ENCODE results near the gene SPOCK1. TPM values are rescaled to one million over a fixed set of nuclear protein-coding genes. Genes with fewer than 3 reads are reported as not detected.
"Not testable (repeated sequence)": the region's sequence is repeated elsewhere in the genome, so short reads cannot be mapped to it uniquely, and the experiment has no call there.

The SPOCK1 gene
- polyA plus RNA-seq, 2 of the 4 experiments (the other 2 are of a cell fraction) = 28.9 to 40.8 TPM

- no peaks in the 10 kb centered on the region for H3K4me1 ChIP-seq
- POLR2A ChIA-PET = no interaction called here
- H3K9me3 ChIP-seq = peaks cover 7% of the 10 kb centered on the region; the same call in 1 of the 3 replicates
- CTCF ChIA-PET = no interaction called here
- no peak overlapping the region for H3K4me2 ChIP-seq
- 7% methylated on average over 2 of the region's 2 CpGs for WGBS (ENCODE audit: missing lambda C conversion rate)
- no peak overlapping the region for H3K4me3 ChIP-seq
- H3K27ac ChIP-seq = no peak overlapping the region
- TF ChIP-seq TP53 (CRISPR knock-in tag; IDR thresholded peaks at IDR 0.05) (no peak), MAFK (IDR thresholded peaks at IDR 0.05; ENCODE audit: partially characterized antibody) (no peak), HOXB5 (CRISPR knock-in tag; IDR thresholded peaks at IDR 0.05) (no peak), TFCP2L1 (CRISPR knock-in tag; IDR thresholded peaks at IDR 0.05) (no peak), ESRRA (IDR thresholded peaks at IDR 0.05; ENCODE audit: borderline replicate concordance, low read length) (no peak), ZFP36 (IDR thresholded peaks at IDR 0.05; ENCODE audit: borderline replicate concordance, partially characterized antibody) (no peak), CBX8 (IDR thresholded peaks at IDR 0.05) (no peak)
- TF ChIP-seq, protein P1, sequence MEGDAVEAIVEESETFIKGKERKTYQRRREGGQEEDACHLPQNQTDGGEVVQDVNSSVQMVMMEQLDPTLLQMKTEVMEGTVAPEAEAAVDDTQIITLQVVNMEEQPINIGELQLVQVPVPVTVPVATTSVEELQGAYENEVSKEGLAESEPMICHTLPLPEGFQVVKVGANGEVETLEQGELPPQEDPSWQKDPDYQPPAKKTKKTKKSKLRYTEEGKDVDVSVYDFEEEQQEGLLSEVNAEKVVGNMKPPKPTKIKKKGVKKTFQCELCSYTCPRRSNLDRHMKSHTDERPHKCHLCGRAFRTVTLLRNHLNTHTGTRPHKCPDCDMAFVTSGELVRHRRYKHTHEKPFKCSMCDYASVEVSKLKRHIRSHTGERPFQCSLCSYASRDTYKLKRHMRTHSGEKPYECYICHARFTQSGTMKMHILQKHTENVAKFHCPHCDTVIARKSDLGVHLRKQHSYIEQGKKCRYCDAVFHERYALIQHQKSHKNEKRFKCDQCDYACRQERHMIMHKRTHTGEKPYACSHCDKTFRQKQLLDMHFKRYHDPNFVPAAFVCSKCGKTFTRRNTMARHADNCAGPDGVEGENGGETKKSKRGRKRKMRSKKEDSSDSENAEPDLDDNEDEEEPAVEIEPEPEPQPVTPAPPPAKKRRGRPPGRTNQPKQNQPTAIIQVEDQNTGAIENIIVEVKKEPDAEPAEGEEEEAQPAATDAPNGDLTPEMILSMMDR (IDR thresholded peaks at IDR 0.05) = no peak
- TF ChIP-seq, protein P2, sequence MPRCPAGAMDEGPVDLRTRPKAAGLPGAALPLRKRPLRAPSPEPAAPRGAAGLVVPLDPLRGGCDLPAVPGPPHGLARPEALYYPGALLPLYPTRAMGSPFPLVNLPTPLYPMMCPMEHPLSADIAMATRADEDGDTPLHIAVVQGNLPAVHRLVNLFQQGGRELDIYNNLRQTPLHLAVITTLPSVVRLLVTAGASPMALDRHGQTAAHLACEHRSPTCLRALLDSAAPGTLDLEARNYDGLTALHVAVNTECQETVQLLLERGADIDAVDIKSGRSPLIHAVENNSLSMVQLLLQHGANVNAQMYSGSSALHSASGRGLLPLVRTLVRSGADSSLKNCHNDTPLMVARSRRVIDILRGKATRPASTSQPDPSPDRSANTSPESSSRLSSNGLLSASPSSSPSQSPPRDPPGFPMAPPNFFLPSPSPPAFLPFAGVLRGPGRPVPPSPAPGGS (IDR thresholded peaks at IDR 0.05) = no peak
- FAIRE-seq (no peak), ATAC-seq (peak in 1 of 2 experiments; percentile 40; a peak in 1 of 6 replicates), DNase-seq (ENCODE audit: low read depth in 1 of 2, low spot score in 1 of 2) (peak in 1 of 2 experiments; percentile 21)
These were observed 541.7 kb downstream of the SPOCK1 start for GRCh38 chr5:136957428-136957827.

GRCh38 chr5:136954142-136954541, 545.0 kb downstream of the SPOCK1 start:
- H3K4me2 ChIP-seq; H3K4me3 ChIP-seq; CTCF ChIA-PET; H3K4me1 ChIP-seq; ATAC-seq; POLR2A ChIA-PET; H3K9me3 ChIP-seq; FAIRE-seq; H3K27ac ChIP-seq; DNase-seq (ENCODE audit: low read depth in 1 of 2, low spot score in 1 of 2): not testable (repeated sequence)
- 25% methylated on average over 5 of the region's 5 CpGs for WGBS (ENCODE audit: missing lambda C conversion rate)

DNA sequence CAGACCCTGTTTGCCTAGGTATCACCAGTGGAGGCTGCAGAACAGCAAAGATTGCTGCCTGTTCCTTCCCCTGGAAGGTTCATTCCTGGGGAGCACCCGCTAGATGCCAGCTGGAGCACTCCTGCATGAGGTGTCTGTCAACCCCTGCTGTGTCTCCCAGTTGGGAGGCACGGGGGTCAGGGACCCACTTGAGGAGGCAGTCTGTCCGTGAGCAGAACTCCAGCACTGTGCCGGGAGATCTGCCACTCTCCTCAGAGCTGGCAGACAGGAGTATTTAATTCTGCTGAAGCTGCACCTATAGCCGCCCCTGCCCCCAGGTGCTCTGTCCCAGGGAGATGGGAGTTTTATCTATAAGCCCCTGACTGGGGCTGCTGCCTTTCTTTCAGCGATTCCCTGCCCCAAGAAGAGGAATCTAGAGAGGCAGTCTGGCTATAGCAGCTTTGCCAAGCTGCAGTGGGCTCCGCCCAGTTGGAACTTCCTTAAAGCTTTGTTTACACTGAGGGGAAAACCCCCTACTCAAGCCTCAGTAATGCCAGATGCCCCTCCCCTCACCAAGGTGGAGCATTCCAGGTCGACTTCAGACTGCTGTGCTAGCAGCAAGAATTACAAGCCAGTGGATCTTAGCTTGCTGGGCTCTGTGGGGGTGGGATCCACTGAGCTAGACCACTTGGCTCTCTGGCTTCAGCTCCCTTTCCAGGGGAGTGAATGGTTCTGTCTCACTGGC, 545.6 kb downstream of the SPOCK1 start:
- H3K9me3 ChIP-seq; CTCF ChIA-PET; ATAC-seq; POLR2A ChIA-PET; H3K27ac ChIP-seq; H3K4me3 ChIP-seq; H3K4me1 ChIP-seq; FAIRE-seq; H3K4me2 ChIP-seq; DNase-seq (ENCODE audit: low read depth in 1 of 2, low spot score in 1 of 2): not testable (repeated sequence)
- WGBS (ENCODE audit: missing lambda C conversion rate) = 0% methylated on average over 2 of the region's 8 CpGs

DNA sequence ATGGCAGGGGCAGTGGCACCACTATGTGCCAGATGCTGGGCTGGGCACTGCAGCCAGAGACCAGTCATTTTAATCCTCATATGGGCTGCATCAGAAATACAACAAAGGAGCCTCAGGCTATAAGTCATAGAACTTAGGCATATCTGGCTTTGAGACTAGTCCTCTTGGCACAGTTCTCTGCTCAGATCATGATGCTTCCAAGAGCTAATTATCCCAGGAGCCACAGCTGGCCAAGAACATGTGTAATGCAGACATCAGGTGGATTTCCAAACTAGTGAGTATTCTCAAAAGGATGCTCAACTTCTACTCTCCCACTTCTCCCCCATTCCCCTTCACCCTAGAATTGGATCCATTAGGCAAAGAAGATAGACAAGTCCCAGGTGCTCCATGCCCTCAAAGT, 571.6 kb downstream of the SPOCK1 start:
- ATAC-seq = no peak
- CTCF ChIA-PET = no interaction called here
- Histone ChIP-seq H3K4me1 (no peaks in the 10 kb centered on the region), H3K4me3 (no peak overlapping the region), H3K9me3 (no peaks in the 10 kb centered on the region), H3K4me2 (no peak overlapping the region), H3K27ac (no peak overlapping the region)
- no peak for DNase-seq (ENCODE audit: low read depth in 1 of 2, low spot score in 1 of 2)
- FAIRE-seq = no peak
- POLR2A ChIA-PET = no interaction called here
- TF ChIP-seq RARB (CRISPR knock-in tag; IDR thresholded peaks at IDR 0.05) (no peak), POLR2AphosphoS2 (conservative IDR thresholded peaks at IDR 0.05; ENCODE audit: low read length) (no peak), NR3C1 (IDR thresholded peaks at IDR 0.05) (no peak), HOXB5 (CRISPR knock-in tag; IDR thresholded peaks at IDR 0.05) (no peak), FOXS1 (CRISPR knock-in tag; IDR thresholded peaks at IDR 0.05) (no peak), JUNB (IDR thresholded peaks at IDR 0.05) (no peak), HES2 (IDR thresholded peaks at IDR 0.05) (no peak), RFX5 (IDR thresholded peaks at IDR 0.05) (no peak), HMGXB4 (CRISPR knock-in tag; IDR thresholded peaks at IDR 0.05; ENCODE audit: borderline replicate concordance) (no peak), NPAS2 (CRISPR knock-in tag; IDR thresholded peaks at IDR 0.05; ENCODE audit: borderline replicate concordance) (no peak), ZSCAN20 (CRISPR knock-in tag; IDR thresholded peaks at IDR 0.05) (no peak), TFCP2L1 (CRISPR knock-in tag; IDR thresholded peaks at IDR 0.05) (no peak), FOSL2 (IDR thresholded peaks at IDR 0.05) (no peak), FOSL2 (CRISPR knock-in tag; IDR thresholded peaks at IDR 0.05) (no peak), CEBPB (IDR thresholded peaks at IDR 0.05) (no peak), CBX8 (IDR thresholded peaks at IDR 0.05) (no peak), HOXB13 (CRISPR knock-in tag; IDR thresholded peaks at IDR 0.05; ENCODE audit: low read depth) (no peak)
